PC-3 (cell line): ENCODE data around the gene PRAMEF12. TPM values are rescaled to one million over a fixed set of nuclear protein-coding genes. Genes with fewer than 3 reads are reported as not detected.

Experiments used
- ATAC-seq: fragments of 200-7000 bp; cut with Tn5 transposase; 2 replicates; pipeline ENCODE4 v1.9.1; 2020; ENCODE audit warnings: mild to moderate bottlenecking, moderate library complexity
- BruUV-seq: library from RNA; stranded (reverse); fragments of 400-500 nt; replicated peaks from 2 replicates; lab custom pipeline; 2021; lab: Mats Ljungman, UMichigan
- CTCF ChIA-PET: fragments of 300-600 bp; sonication (Branson Sonifier 250); formaldehyde crosslinking; loops from one replicate; lab custom pipeline; 2022; ENCODE audit warnings: antibody characterized with exemption; lab: Charles Lee
- POLR2A ChIA-PET: fragments of 300-600 bp; sonication (Branson Sonifier 250); formaldehyde crosslinking; loops from one replicate; lab custom pipeline; 2022; ENCODE audit warnings: antibody characterized with exemption; ENCODE audit not compliant: unreplicated experiment; lab: Charles Lee
- DNase-seq: peaks from one replicate; pipeline ENCODE4 v3.0.0-alpha.2; 2015
- H2AFZ ChIP-seq: fragments of 300-600 bp; sonication (generic); 2 replicates; pipeline ENCODE4 v1.6.0; 2016; ENCODE audit warnings: antibody characterized with exemption, low read length
- H3F3A ChIP-seq: fragments of 300-600 bp; sonication (generic); one replicate; pipeline ENCODE4 v1.6.0; 2017; ENCODE audit warnings: antibody characterized with exemption, low read length, control low read depth, mild to moderate bottlenecking; ENCODE audit not compliant: unreplicated experiment
- H3K27ac ChIP-seq: fragments of 300-600 bp; sonication (generic); 2 replicates; pipeline ENCODE4 v1.5.1; 2016; ENCODE audit warnings: mild to moderate bottlenecking, low read length
- H3K27me3 ChIP-seq: fragments of 300-600 bp; sonication (generic); 2 replicates; pipeline ENCODE4 v1.6.1; 2016; ENCODE audit warnings: low read length, mixed read lengths
- H3K36me3 ChIP-seq: fragments of 300-600 bp; sonication (generic); 2 replicates; pipeline ENCODE4 v1.6.1; 2016; ENCODE audit warnings: low read depth, mixed run types, low read length, mixed read lengths
- H3K4me1 ChIP-seq: fragments of 300-600 bp; sonication (generic); 2 replicates; pipeline ENCODE4 v1.5.1; 2016; ENCODE audit warnings: low read length; ENCODE audit not compliant: insufficient read depth
- H3K4me2 ChIP-seq: fragments of 300-600 bp; sonication (generic); 2 replicates; pipeline ENCODE4 v1.6.0; 2016; ENCODE audit warnings: low read length
- H3K4me3 ChIP-seq: fragments of 300-600 bp; sonication (generic); 2 replicates; pipeline ENCODE4 v1.5.1; 2016; ENCODE audit warnings: mild to moderate bottlenecking, low read length, mixed read lengths
- H3K79me2 ChIP-seq: fragments of 300-600 bp; sonication (generic); 2 replicates; pipeline ENCODE4 v1.6.1; 2017; ENCODE audit warnings: low read length, mixed read lengths
- H3K9ac ChIP-seq: fragments of 300-600 bp; sonication (generic); 2 replicates; pipeline ENCODE4 v1.6.0; 2016; ENCODE audit warnings: mild to moderate bottlenecking, low read length
- H3K9me2 ChIP-seq: fragments of 300-600 bp; sonication (generic); replicated peaks from 2 replicates; pipeline ENCODE4 v1.6.1; 2016; ENCODE audit warnings: mixed run types, low read length, mixed read lengths
- H3K9me3 ChIP-seq: fragments of 300-600 bp; sonication (generic); 2 replicates; pipeline ENCODE4 v1.6.1; 2016; ENCODE audit warnings: low read length, mixed read lengths
- H4K20me1 ChIP-seq: fragments of 300-600 bp; sonication (generic); 2 replicates; pipeline ENCODE4 v1.6.1; 2016; ENCODE audit warnings: low read length, mixed read lengths
- EZH2 ChIP-seq: fragments of 300-600 bp; sonication (generic); IDR thresholded peaks from one replicate; pipeline ENCODE4 v1.6.1; 2017; ENCODE audit warnings: antibody characterized with exemption, mild to moderate bottlenecking, low read length; ENCODE audit not compliant: unreplicated experiment
- EZH2phosphoT487 ChIP-seq: fragments of 300-600 bp; sonication (generic); IDR thresholded peaks from 2 replicates; pipeline ENCODE4 v1.6.1; 2018; ENCODE audit warnings: mild to moderate bottlenecking, antibody characterized with exemption, low read length, borderline replicate concordance
- intact Hi-C: fragments of 100-400 bp; cut with micrococcal nuclease; formaldehyde crosslinking; loops from 2 replicates; pipeline ENCODE4 v1.9.0; 2023
- total RNA-seq: library from RNA; depleted of rRNA; stranded (reverse); fragments of >200 nt; gene quantifications from 2 replicates; pipeline ENCODE4 v1.2.3, GENCODE V29; 2014
- TF ChIP-seq, protein P1 (sequence below): fragments of 300-600 bp; sonication (generic); conservative IDR thresholded peaks from 2 replicates; pipeline ENCODE4 v1.5.1; 2017; ENCODE audit warnings: antibody characterized with exemption, low read depth, mild to moderate bottlenecking, low read length

PRAMEF12 gene
- total RNA-seq, 1 experiment from 2014 or later: not detected

GRCh38 chr1:12764016-12764415, 9.5 kb upstream of the PRAMEF12 start:
- no peak for TF ChIP-seq EZH2phosphoT487
- no peak for TF ChIP-seq EZH2
- TF ChIP-seq, protein P1, sequence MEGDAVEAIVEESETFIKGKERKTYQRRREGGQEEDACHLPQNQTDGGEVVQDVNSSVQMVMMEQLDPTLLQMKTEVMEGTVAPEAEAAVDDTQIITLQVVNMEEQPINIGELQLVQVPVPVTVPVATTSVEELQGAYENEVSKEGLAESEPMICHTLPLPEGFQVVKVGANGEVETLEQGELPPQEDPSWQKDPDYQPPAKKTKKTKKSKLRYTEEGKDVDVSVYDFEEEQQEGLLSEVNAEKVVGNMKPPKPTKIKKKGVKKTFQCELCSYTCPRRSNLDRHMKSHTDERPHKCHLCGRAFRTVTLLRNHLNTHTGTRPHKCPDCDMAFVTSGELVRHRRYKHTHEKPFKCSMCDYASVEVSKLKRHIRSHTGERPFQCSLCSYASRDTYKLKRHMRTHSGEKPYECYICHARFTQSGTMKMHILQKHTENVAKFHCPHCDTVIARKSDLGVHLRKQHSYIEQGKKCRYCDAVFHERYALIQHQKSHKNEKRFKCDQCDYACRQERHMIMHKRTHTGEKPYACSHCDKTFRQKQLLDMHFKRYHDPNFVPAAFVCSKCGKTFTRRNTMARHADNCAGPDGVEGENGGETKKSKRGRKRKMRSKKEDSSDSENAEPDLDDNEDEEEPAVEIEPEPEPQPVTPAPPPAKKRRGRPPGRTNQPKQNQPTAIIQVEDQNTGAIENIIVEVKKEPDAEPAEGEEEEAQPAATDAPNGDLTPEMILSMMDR: no peak
- no peak overlapping the region for H3K4me3 ChIP-seq
- ATAC-seq (no peak), DNase-seq (no peak)
- H3K9ac ChIP-seq: no peak overlapping the region
- H3F3A ChIP-seq: no peaks in the 10 kb centered on the region
- intact Hi-C loops: no loop called here
- no peak overlapping the region for H2AFZ ChIP-seq
- ChIA-PET POLR2A (no interaction called here), CTCF (no interaction called here)
- no peaks in the 10 kb centered on the region for H3K79me2 ChIP-seq
- no peaks in the 10 kb centered on the region for H3K9me3 ChIP-seq
- BruUV-seq: no TSS peak
- H3K4me1 ChIP-seq: no peaks in the 10 kb centered on the region
- H3K27me3 ChIP-seq: peaks cover 56% of the 10 kb centered on the region
- H4K20me1 ChIP-seq: no peaks in the 10 kb centered on the region
- H3K36me3 ChIP-seq: no peaks in the 10 kb centered on the region
- no peak overlapping the region for H3K4me2 ChIP-seq
- no peaks in the 10 kb centered on the region for H3K9me2 ChIP-seq
- H3K27ac ChIP-seq: no peak overlapping the region

DNA sequence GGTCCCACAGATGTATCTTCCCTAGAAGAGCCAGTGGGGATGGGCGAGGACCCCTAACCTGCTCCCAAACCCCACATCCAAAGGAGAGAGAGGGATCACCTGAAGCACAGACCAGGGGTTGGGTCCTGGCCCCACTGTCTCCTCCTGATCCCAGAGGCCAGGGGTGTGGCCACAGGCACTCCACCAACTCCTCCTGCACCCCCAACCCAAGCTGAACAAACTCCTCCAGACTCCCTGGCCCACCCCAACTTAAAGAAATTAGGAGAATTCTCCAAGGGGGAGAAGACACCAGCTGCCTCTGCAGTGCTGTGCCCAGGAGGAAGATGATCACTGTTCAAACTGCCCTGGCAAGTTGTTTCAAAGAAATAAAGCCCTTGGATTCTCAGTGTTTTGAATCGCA, 4.5 kb upstream of the PRAMEF12 start:
- H3K4me1 ChIP-seq: no peaks in the 10 kb centered on the region
- no peak overlapping the region for H2AFZ ChIP-seq
- H3K9me3 ChIP-seq: no peaks in the 10 kb centered on the region
- no peak for ATAC-seq
- H3K9me2 ChIP-seq: no peaks in the 10 kb centered on the region
- no peak for DNase-seq
- ChIA-PET CTCF (no interaction called here), POLR2A (no interaction called here)
- no peak overlapping the region for H3K27ac ChIP-seq
- no peak overlapping the region for H3K4me2 ChIP-seq
- H3K9ac ChIP-seq: no peak overlapping the region
- no peaks in the 10 kb centered on the region for H3K36me3 ChIP-seq
- no peak overlapping the region for H3K4me3 ChIP-seq
- peaks cover 83% of the 10 kb centered on the region for H3K27me3 ChIP-seq
- TF ChIP-seq, protein P1: no peak
- TF ChIP-seq EZH2phosphoT487 (no peak), EZH2 (no peak)
- H3F3A ChIP-seq: no peaks in the 10 kb centered on the region
- no TSS peak for BruUV-seq
- no peaks in the 10 kb centered on the region for H4K20me1 ChIP-seq
- intact Hi-C loops: no loop called here
- H3K79me2 ChIP-seq: no peaks in the 10 kb centered on the region

- BruUV-seq: no TSS peak
- TF ChIP-seq EZH2phosphoT487: no peak
- TF ChIP-seq EZH2: no peak
- TF ChIP-seq, protein P1: no peak
- no peaks in the 10 kb centered on the region for H3K9me2 ChIP-seq
- H3K4me3 ChIP-seq: no peak overlapping the region
- no peak overlapping the region for H3K4me2 ChIP-seq
- no peaks in the 10 kb centered on the region for H4K20me1 ChIP-seq
- no peak overlapping the region for H3K27ac ChIP-seq
- ChIA-PET CTCF (no interaction called here), POLR2A (no interaction called here)
- no peak overlapping the region for H2AFZ ChIP-seq
- H3K79me2 ChIP-seq: no peaks in the 10 kb centered on the region
- H3K36me3 ChIP-seq: no peaks in the 10 kb centered on the region
- DNase-seq: no peak
- intact Hi-C loops: no loop called here
- ATAC-seq: no peak
- peaks cover 93% of the 10 kb centered on the region for H3K27me3 ChIP-seq
- H3F3A ChIP-seq: no peaks in the 10 kb centered on the region
- H3K9ac ChIP-seq: no peak overlapping the region
- H3K9me3 ChIP-seq: no peaks in the 10 kb centered on the region
- no peaks in the 10 kb centered on the region for H3K4me1 ChIP-seq
These were observed 3.5 kb upstream of the PRAMEF12 start for GRCh38 chr1:12769976-12770505.
